Measurements from ENCODE around the gene UBAP2L. TPM values are rescaled to one million over a fixed set of nuclear protein-coding genes. Genes with fewer than 3 reads are reported as not detected.

Gene UBAP2L
- total and polyA plus RNA-seq, 9 of the 15 experiments (the other 6 are each of a cell fraction or from before 2014, with no cell fraction given): 75.0 to 245 (median 119) TPM

- TF ChIP-seq YY1 (IDR thresholded peaks at IDR 0.05; ENCODE audit: borderline replicate concordance in 1 of 3, control insufficient read depth in 1 of 3, extremely low read depth in 1 of 3, insufficient read depth in 3 of 3, insufficient read length in 1 of 3, insufficient replicate concordance in 2 of 3, low read depth in 1 of 3, low read length in 2 of 3): peak; percentile 87 to 95 (median 95)
- TF ChIP-seq ERF (CRISPR knock-in tag; IDR thresholded peaks at IDR 0.05): peak; percentile 82; the same call in 1 of the 2 replicates
- TF ChIP-seq ARID1B (IDR thresholded peaks at IDR 0.05): no peak
- no peak for TF ChIP-seq ZKSCAN3 (CRISPR knock-in tag; IDR thresholded peaks at IDR 0.05)
- peak; percentile 81 for TF ChIP-seq KDM5B (IDR thresholded peaks at IDR 0.05; ENCODE audit: insufficient replicate concordance, low read depth, low read length)
- peak; percentile 89 for TF ChIP-seq TBP (optimal IDR thresholded peaks at IDR 0.05; ENCODE audit: low read depth, low read length)
- TF ChIP-seq ZNF140 (CRISPR knock-in tag; IDR thresholded peaks at IDR 0.05): no peak
- TF ChIP-seq POLR2AphosphoS5 (IDR thresholded peaks at IDR 0.05; ENCODE audit: control insufficient read depth, insufficient read depth, low read depth, low read length): peak; percentile 62; the same call in 1 of the 2 replicates
- no peak for TF ChIP-seq NFYB (IDR thresholded peaks at IDR 0.05; ENCODE audit: extremely low read depth, insufficient read length)
- TF ChIP-seq NCOA1 (IDR thresholded peaks at IDR 0.05; ENCODE audit: low read depth): no peak
- peak; percentile 79 for TF ChIP-seq POLR2H (tag; IDR thresholded peaks at IDR 0.05; ENCODE audit: low read depth)
- 0 out of 2 replicates have a peak, but pooled peaks have one; percentile 60 for TF ChIP-seq PRMT5 (CRISPR knock-in tag; IDR thresholded peaks at IDR 0.05)
- TF ChIP-seq GATA2 (CRISPR knock-in tag; IDR thresholded peaks at IDR 0.05): no peak
- TF ChIP-seq COPS2 (conservative IDR thresholded peaks at IDR 0.05): no peak
- no peak for TF ChIP-seq HDGF (IDR thresholded peaks at IDR 0.05)
- no peak for TF ChIP-seq HOXB6 (CRISPR knock-in tag; IDR thresholded peaks at IDR 0.05; ENCODE audit: borderline replicate concordance)
- peak; percentile 62; the same call in 1 of the 2 replicates for TF ChIP-seq CLOCK (CRISPR knock-in tag; IDR thresholded peaks at IDR 0.05; ENCODE audit: borderline replicate concordance)
- TF ChIP-seq SMAD4 (CRISPR knock-in tag; conservative IDR thresholded peaks at IDR 0.05): peak; percentile 73; the same call in 1 of the 2 replicates
- no peak for TF ChIP-seq MCM3 (IDR thresholded peaks at IDR 0.05)
- TF ChIP-seq U2AF1 (optimal IDR thresholded peaks at IDR 0.05; ENCODE audit: low read depth, low read length): no peak
- no peak for TF ChIP-seq ZNF518B (CRISPR knock-in tag; IDR thresholded peaks at IDR 0.05)
- TF ChIP-seq CHD2 (IDR thresholded peaks at IDR 0.05; ENCODE audit: low read depth, low read length): peak; percentile 61
Measured at GRCh38 chr1:154220071-154220969, at the start of gene UBAP2L (continued).
